ENCODE results near the gene LIPN. TPM values are rescaled to one million over a fixed set of nuclear protein-coding genes. Genes with fewer than 3 reads are reported as not detected.

LIPN gene
- total RNA-seq, result under 1 TPM in 2 of 10 donors, not detected in 8; 0.46 to 0.53 TPM
- polyA plus RNA-seq, result under 1 TPM in 1 of 2 donors, not detected in 1; 0.06 TPM
- long read RNA-seq, donor 1, result 0 reads
- long read RNA-seq, donor 2, result 0 reads
- long read RNA-seq, donor 3, result 0 reads

DNA sequence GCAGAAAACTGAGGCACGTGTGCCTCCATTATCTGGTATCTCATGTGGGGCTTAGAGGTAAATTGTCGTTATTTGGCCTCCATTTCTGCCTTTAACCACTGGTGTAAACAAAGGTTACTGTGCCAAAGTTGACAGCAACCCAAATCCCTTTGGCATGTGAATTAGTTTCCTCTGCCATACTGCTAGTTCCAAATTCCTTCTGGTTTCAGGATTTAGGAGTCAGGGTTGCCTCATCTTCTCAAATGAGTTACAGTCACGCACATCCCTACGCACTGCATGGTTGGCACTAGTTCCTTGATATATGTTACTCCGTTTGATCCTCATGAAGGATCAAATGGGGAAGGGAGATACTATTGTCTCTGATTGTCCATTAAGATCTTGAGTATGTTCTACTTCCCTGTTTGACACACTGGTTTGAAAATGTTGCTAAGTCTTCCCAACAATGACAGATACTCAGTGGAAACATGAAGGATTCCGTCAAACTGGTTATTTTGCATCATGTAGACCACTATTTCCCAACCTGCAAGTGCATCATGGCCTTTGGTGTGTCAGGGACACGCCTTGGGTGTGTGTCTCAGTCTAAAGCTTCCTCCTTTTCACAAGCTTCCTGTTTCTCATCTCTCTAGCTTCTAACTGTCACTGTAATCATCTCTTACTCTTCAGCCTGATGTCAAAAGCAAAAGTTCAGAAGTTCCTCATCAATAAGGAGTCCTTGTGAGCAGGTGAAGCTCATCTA, at the start of gene LIPN:
LIPN (plus strand) TSS at position 655 of the 736 bp plus-strand sequence. CDS start 1,386 bp downstream, outside the sequence.
- intact Hi-C loops (cut with DNase I), result no loop called here
- ATAC-seq, result peak in 4 of 8 donors; percentile 20 to 65 (median 26)
- 88 to 90% methylated on average over 7 of the region's 7 CpGs for WGBS, 2 donors
- TF ChIP-seq CTCF (IDR thresholded peaks at IDR 0.05), result no peak
- H3K27ac ChIP-seq, result peak within 1 kb of the TSS in 2 of 10 donors; percentile 11 to 85
- no peaks in the 10 kb centered on the region for H3K36me3 ChIP-seq
- peak within 1 kb of the TSS in 1 of 10 donors; percentile 24 for H3K4me3 ChIP-seq
- peaks cover 0 to 6% (median 0%) of the 10 kb centered on the region in 7 donors for H3K27me3 ChIP-seq
- DNase-seq, result no peak
- H3K4me1 ChIP-seq, result no peaks in the 10 kb centered on the region
- no peaks in the 10 kb centered on the region for H3K9me3 ChIP-seq

DNA sequence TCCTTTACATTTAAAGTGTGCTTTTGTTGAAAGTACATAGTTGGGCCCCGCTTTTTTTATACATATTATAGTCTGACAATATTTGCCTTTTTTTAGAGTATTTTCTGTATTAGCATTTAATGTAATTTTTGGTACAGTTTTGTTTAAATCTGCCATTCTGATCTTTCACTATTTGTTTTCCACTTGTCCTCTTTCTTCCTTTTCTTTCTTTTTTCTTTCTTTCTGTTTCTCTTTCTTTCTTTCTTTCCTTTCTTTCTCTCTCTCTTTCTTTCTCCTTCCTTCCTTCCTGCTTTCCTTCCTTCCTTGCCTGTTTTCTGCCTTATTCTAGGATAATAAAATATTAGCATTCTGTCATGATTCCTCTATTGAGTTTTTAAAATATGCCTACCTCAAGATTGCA, 44.3 kb upstream of the LIPN start:
- Histone ChIP-seq H3K9me3 (no peaks in the 10 kb centered on the region), H3K4me1 (no peaks in the 10 kb centered on the region), H3K27me3 (peaks cover 0 to 10% (median 4%) of the 10 kb centered on the region in 7 donors), H3K36me3 (no peaks in the 10 kb centered on the region), H3K27ac (no peak overlapping the region), H3K4me3 (no peak overlapping the region)
- TF ChIP-seq CTCF (IDR thresholded peaks at IDR 0.05), result no peak
- 89 to 100% methylated on average over 1 of the region's 1 CpG for WGBS, 2 donors
- ATAC-seq, result no peak
- DNase-seq, result no peak
- intact Hi-C loops (cut with DNase I), result no loop called here

GRCh38 chr10:88721392-88721791, 38.4 kb upstream of the LIPN start:
- H3K9me3 ChIP-seq, result no peaks in the 10 kb centered on the region
- 75 to 77% methylated on average over 4 of the region's 4 CpGs for WGBS, 2 donors
- DNase-seq, result no peak
- ATAC-seq, result no peak
- H3K27ac ChIP-seq, result no peak overlapping the region
- H3K27me3 ChIP-seq, result peaks cover 0 to 15% (median 4%) of the 10 kb centered on the region in 7 donors
- intact Hi-C loops (cut with DNase I), result no loop called here
- no peaks in the 10 kb centered on the region for H3K4me1 ChIP-seq
- no peak for TF ChIP-seq CTCF (IDR thresholded peaks at IDR 0.05)
- H3K4me3 ChIP-seq, result no peak overlapping the region
- no peaks in the 10 kb centered on the region for H3K36me3 ChIP-seq

- Histone ChIP-seq H3K27me3 (peaks cover 0 to 30% (median 11%) of the 10 kb centered on the region in 7 donors), H3K27ac (no peak overlapping the region), H3K4me1 (no peaks in the 10 kb centered on the region), H3K36me3 (no peaks in the 10 kb centered on the region), H3K4me3 (no peak overlapping the region), H3K9me3 (no peaks in the 10 kb centered on the region)
- TF ChIP-seq CTCF (IDR thresholded peaks at IDR 0.05), result no peak
- intact Hi-C loops (cut with DNase I), result no loop called here
- DNase-seq (no peak), ATAC-seq (no peak)
- WGBS, 2 donors, result 29 to 60% methylated on average over 1 of the region's 1 CpG
These were observed 34.0 kb upstream of the LIPN start for GRCh38 chr10:88725798-88726197.
